Measurements from ENCODE around the gene RBCK1.

Gene RBCK1

GRCh38 chr20:407953-408842 lies at the start of gene RBCK1:
TSS of gene RBCK1 (plus strand) at chr20:408299. CDS start at chr20:408758, 459 bp downstream.
- H3K27ac ChIP-seq (ENCODE audit: low read depth in 2 of 2, low read length in 2 of 2) = peak within 1 kb of the TSS; percentile 92 to 95
- H3K4me3 ChIP-seq (ENCODE audit: low read length in 2 of 2) = peak within 1 kb of the TSS; percentile 93 to 99
- H3K4me1 ChIP-seq (ENCODE audit: control insufficient read depth in 2 of 2, insufficient read depth in 2 of 2, low read length in 2 of 2) = peaks cover 24 to 28% of the 10 kb centered on the region in 2 donors
- H3K36me3 ChIP-seq (ENCODE audit: control insufficient read depth in 2 of 2, insufficient read depth in 2 of 2, low read length in 2 of 2) = peaks cover 16 to 21% of the 10 kb centered on the region in 2 donors
- no peaks in the 10 kb centered on the region for H3K9me3 ChIP-seq (ENCODE audit: control insufficient read depth in 2 of 2, low read length in 2 of 2)
- H3K27me3 ChIP-seq (ENCODE audit: control insufficient read depth in 2 of 2, insufficient read depth in 2 of 2, low read length in 2 of 2) = no peaks in the 10 kb centered on the region
- H3K9ac ChIP-seq (ENCODE audit: low read depth in 1 of 2, low read length in 2 of 2) = peak within 1 kb of the TSS; percentile 92 to 99

- H3K36me3 ChIP-seq (ENCODE audit: control insufficient read depth in 2 of 2, insufficient read depth in 2 of 2, low read length in 2 of 2) = no peaks in the 10 kb centered on the region
- H3K4me1 ChIP-seq (ENCODE audit: control insufficient read depth in 2 of 2, insufficient read depth in 2 of 2, low read length in 2 of 2) = peaks cover 0 to 3% of the 10 kb centered on the region in 2 donors
- no peak overlapping the region for H3K9ac ChIP-seq (ENCODE audit: low read depth in 1 of 2, low read length in 2 of 2)
- H3K9me3 ChIP-seq (ENCODE audit: control insufficient read depth in 2 of 2, low read length in 2 of 2) = no peaks in the 10 kb centered on the region
- no peaks in the 10 kb centered on the region for H3K27me3 ChIP-seq (ENCODE audit: control insufficient read depth in 2 of 2, insufficient read depth in 2 of 2, low read length in 2 of 2)
- no peak overlapping the region for H3K27ac ChIP-seq (ENCODE audit: low read depth in 2 of 2, low read length in 2 of 2)
- H3K4me3 ChIP-seq (ENCODE audit: low read length in 2 of 2) = no peak overlapping the region
These were observed 49.1 kb upstream of the RBCK1 start for GRCh38 chr20:358891-359555.

- Histone ChIP-seq H3K4me3 (ENCODE audit: low read length in 2 of 2) (no peak overlapping the region), H3K9ac (ENCODE audit: low read depth in 1 of 2, low read length in 2 of 2) (no peak overlapping the region), H3K9me3 (ENCODE audit: control insufficient read depth in 2 of 2, low read length in 2 of 2) (no peaks in the 10 kb centered on the region), H3K4me1 (ENCODE audit: control insufficient read depth in 2 of 2, insufficient read depth in 2 of 2, low read length in 2 of 2) (peaks cover 0 to 3% of the 10 kb centered on the region in 2 donors), H3K27me3 (ENCODE audit: control insufficient read depth in 2 of 2, insufficient read depth in 2 of 2, low read length in 2 of 2) (no peaks in the 10 kb centered on the region), H3K36me3 (ENCODE audit: control insufficient read depth in 2 of 2, insufficient read depth in 2 of 2, low read length in 2 of 2) (no peaks in the 10 kb centered on the region), H3K27ac (ENCODE audit: low read depth in 2 of 2, low read length in 2 of 2) (no peak overlapping the region)
These were observed 46.5 kb upstream of the RBCK1 start for GRCh38 chr20:361561-361960.

- Histone ChIP-seq H3K9me3 (ENCODE audit: control insufficient read depth in 2 of 2, low read length in 2 of 2) (no peaks in the 10 kb centered on the region), H3K36me3 (ENCODE audit: control insufficient read depth in 2 of 2, insufficient read depth in 2 of 2, low read length in 2 of 2) (no peaks in the 10 kb centered on the region), H3K4me1 (ENCODE audit: control insufficient read depth in 2 of 2, insufficient read depth in 2 of 2, low read length in 2 of 2) (peaks cover 0 to 3% of the 10 kb centered on the region in 2 donors), H3K27ac (ENCODE audit: low read depth in 2 of 2, low read length in 2 of 2) (no peak overlapping the region), H3K27me3 (ENCODE audit: control insufficient read depth in 2 of 2, insufficient read depth in 2 of 2, low read length in 2 of 2) (no peaks in the 10 kb centered on the region), H3K9ac (ENCODE audit: low read depth in 1 of 2, low read length in 2 of 2) (no peak overlapping the region), H3K4me3 (ENCODE audit: low read length in 2 of 2) (no peak overlapping the region)
These were observed 45.5 kb upstream of the RBCK1 start for GRCh38 chr20:362271-363254.

- Histone ChIP-seq H3K9me3 (ENCODE audit: control insufficient read depth in 2 of 2, low read length in 2 of 2) (no peaks in the 10 kb centered on the region), H3K36me3 (ENCODE audit: control insufficient read depth in 2 of 2, insufficient read depth in 2 of 2, low read length in 2 of 2) (no peaks in the 10 kb centered on the region), H3K4me1 (ENCODE audit: control insufficient read depth in 2 of 2, insufficient read depth in 2 of 2, low read length in 2 of 2) (peaks cover 0 to 3% of the 10 kb centered on the region in 2 donors), H3K27me3 (ENCODE audit: control insufficient read depth in 2 of 2, insufficient read depth in 2 of 2, low read length in 2 of 2) (no peaks in the 10 kb centered on the region), H3K4me3 (ENCODE audit: low read length in 2 of 2) (no peak overlapping the region), H3K27ac (ENCODE audit: low read depth in 2 of 2, low read length in 2 of 2) (no peak overlapping the region), H3K9ac (ENCODE audit: low read depth in 1 of 2, low read length in 2 of 2) (no peak overlapping the region)
These were observed 44.6 kb upstream of the RBCK1 start for GRCh38 chr20:363319-364078.

GRCh38 chr20:364905-365794 lies 42.9 kb upstream of the RBCK1 start:
- Histone ChIP-seq H3K4me3 (ENCODE audit: low read length in 2 of 2) (no peak overlapping the region), H3K27me3 (ENCODE audit: control insufficient read depth in 2 of 2, insufficient read depth in 2 of 2, low read length in 2 of 2) (no peaks in the 10 kb centered on the region), H3K4me1 (ENCODE audit: control insufficient read depth in 2 of 2, insufficient read depth in 2 of 2, low read length in 2 of 2) (peaks cover 3% of the 10 kb centered on the region in 2 donors), H3K9ac (ENCODE audit: low read depth in 1 of 2, low read length in 2 of 2) (no peak overlapping the region), H3K9me3 (ENCODE audit: control insufficient read depth in 2 of 2, low read length in 2 of 2) (no peaks in the 10 kb centered on the region), H3K36me3 (ENCODE audit: control insufficient read depth in 2 of 2, insufficient read depth in 2 of 2, low read length in 2 of 2) (no peaks in the 10 kb centered on the region), H3K27ac (ENCODE audit: low read depth in 2 of 2, low read length in 2 of 2) (no peak overlapping the region)

- Histone ChIP-seq H3K9me3 (ENCODE audit: control insufficient read depth in 2 of 2, low read length in 2 of 2) (no peaks in the 10 kb centered on the region), H3K27me3 (ENCODE audit: control insufficient read depth in 2 of 2, insufficient read depth in 2 of 2, low read length in 2 of 2) (no peaks in the 10 kb centered on the region), H3K4me3 (ENCODE audit: low read length in 2 of 2) (no peak overlapping the region), H3K27ac (ENCODE audit: low read depth in 2 of 2, low read length in 2 of 2) (no peak overlapping the region), H3K4me1 (ENCODE audit: control insufficient read depth in 2 of 2, insufficient read depth in 2 of 2, low read length in 2 of 2) (peaks cover 3% of the 10 kb centered on the region in 2 donors), H3K36me3 (ENCODE audit: control insufficient read depth in 2 of 2, insufficient read depth in 2 of 2, low read length in 2 of 2) (no peaks in the 10 kb centered on the region), H3K9ac (ENCODE audit: low read depth in 1 of 2, low read length in 2 of 2) (no peak overlapping the region)
These were observed 41.9 kb upstream of the RBCK1 start for GRCh38 chr20:366041-366718.

- no peaks in the 10 kb centered on the region for H3K36me3 ChIP-seq (ENCODE audit: control insufficient read depth in 2 of 2, insufficient read depth in 2 of 2, low read length in 2 of 2)
- H3K27me3 ChIP-seq (ENCODE audit: control insufficient read depth in 2 of 2, insufficient read depth in 2 of 2, low read length in 2 of 2) = no peaks in the 10 kb centered on the region
- peaks cover 3% of the 10 kb centered on the region in 2 donors for H3K4me1 ChIP-seq (ENCODE audit: control insufficient read depth in 2 of 2, insufficient read depth in 2 of 2, low read length in 2 of 2)
- H3K9me3 ChIP-seq (ENCODE audit: control insufficient read depth in 2 of 2, low read length in 2 of 2) = no peaks in the 10 kb centered on the region
- no peak overlapping the region for H3K27ac ChIP-seq (ENCODE audit: low read depth in 2 of 2, low read length in 2 of 2)
- no peak overlapping the region for H3K4me3 ChIP-seq (ENCODE audit: low read length in 2 of 2)
- H3K9ac ChIP-seq (ENCODE audit: low read depth in 1 of 2, low read length in 2 of 2) = no peak overlapping the region
These were observed 41.2 kb upstream of the RBCK1 start for GRCh38 chr20:366719-367485.
